DMS153 treated with DMSO at 0.1 percent for 48 hours (cell line): ENCODE measurements around the gene FANCC.

ENCODE experiments used
- DNase-seq: peaks from one replicate; lab custom pipeline; 2025; ENCODE audit not compliant: unreplicated experiment; lab: John Stamatoyannopoulos, UW

Gene FANCC, protein sequence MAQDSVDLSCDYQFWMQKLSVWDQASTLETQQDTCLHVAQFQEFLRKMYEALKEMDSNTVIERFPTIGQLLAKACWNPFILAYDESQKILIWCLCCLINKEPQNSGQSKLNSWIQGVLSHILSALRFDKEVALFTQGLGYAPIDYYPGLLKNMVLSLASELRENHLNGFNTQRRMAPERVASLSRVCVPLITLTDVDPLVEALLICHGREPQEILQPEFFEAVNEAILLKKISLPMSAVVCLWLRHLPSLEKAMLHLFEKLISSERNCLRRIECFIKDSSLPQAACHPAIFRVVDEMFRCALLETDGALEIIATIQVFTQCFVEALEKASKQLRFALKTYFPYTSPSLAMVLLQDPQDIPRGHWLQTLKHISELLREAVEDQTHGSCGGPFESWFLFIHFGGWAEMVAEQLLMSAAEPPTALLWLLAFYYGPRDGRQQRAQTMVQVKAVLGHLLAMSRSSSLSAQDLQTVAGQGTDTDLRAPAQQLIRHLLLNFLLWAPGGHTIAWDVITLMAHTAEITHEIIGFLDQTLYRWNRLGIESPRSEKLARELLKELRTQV

DNA sequence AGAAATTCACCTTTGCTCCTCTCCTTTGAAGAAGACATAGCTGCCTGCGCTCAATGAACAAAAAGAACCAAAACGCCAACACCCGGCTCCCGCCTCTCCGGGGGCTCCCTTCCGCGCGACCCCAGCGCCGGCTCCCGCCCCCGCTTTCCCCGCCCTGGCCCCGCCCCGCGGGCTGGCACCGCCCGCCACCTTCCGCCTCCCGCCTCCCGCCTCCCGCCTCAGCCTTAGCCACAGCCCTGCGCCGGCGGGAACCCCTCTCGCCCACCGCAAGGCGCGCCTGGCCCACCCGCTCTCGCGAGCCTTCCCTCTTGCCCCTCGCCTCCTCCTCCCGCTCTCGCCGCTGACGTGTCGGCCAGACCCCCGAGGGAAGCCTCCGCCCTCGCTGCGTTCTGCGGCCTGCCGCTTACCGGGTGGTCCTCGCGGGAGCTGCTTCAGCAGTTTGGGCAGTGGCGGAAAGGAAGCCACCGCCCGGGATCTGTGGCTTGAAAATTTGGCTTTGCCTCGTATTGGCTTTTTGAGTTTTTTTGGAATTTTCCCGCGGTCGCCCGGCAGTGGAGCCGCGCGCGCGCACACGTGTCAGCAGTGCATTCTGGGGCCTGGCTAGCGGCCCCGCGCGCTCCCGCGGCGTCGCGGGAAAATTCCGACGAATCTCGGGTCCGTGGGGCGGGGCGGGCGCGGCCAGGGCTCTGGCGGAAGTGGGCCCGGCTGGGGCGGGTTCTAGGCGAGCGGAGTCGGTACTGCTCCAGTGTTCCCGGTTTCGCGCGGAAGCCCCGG is at the start of gene FANCC:
TSS of gene FANCC (minus strand) at position 591 of the 774 bp plus-strand sequence. CDS start 68,418 bp downstream, outside the sequence.
- DNase-seq = peak; percentile 87

GRCh38 chr9:95366731-95367325 is 49.3 kb upstream of the FANCC start:
- DNase-seq = no peak

DNA sequence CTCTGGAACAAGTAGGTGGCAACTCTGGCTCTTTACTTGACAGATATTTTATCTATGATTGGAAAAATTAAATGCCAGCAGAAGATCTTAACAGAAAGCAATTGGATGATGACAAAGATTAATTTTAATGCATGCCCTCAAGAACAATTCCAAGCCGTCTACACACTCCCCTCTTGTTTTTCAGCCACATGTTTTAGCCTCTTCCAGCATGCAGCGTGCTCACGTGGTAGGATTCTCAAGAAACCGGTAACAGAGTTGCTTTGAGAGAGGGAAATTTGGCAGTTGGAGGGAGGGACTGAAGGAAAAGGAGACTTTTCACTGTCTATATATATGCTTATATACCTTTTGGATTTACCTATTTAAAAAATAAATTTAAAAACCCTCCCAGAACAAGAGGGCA is 48.3 kb upstream of the FANCC start:
- DNase-seq = no peak

DNA sequence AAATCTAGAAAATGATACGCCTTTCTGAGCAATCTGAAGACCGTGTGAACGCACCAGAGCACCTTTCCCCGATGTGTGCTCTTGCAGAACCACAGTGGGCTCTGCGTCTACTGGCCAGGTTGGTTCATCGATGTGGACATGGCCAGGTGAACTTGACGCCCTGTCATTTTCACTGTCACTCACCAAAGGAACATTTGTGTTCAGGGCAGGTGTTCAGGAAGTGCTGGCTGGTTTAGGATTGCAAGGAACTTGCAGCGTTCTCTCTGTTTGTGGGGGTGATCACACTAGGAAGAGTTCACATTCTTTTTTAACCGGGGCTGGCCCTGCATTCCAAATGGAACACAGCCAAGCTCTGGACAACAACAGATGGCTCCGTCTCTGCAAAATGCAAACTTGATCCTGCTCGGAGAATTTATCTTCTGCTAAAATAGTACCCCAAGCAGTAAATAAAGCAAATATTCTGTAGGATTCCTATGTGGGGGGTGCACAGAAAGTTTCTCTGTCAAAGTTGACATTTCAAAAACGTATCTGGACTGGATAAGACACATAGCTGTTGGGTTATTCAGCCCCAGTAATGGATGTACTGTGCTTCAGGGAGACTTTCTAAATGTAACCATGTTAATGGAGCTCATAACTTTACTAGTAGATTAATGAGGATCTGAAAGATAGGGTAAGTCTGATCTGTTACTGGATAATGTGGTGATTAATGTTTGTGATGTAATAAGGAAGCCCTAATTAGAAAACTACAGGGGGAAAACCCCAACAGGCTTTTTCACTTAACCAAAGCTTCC is 45.7 kb upstream of the FANCC start:
- no peak for DNase-seq

GRCh38 chr9:95360866-95361265 is 43.4 kb upstream of the FANCC start:
- no peak for DNase-seq

GRCh38 chr9:95357316-95357715 is 39.8 kb upstream of the FANCC start:
- no peak for DNase-seq

GRCh38 chr9:95355500-95355899 is 38.0 kb upstream of the FANCC start:
- no peak for DNase-seq

- no peak for DNase-seq
Measured at GRCh38 chr9:95351051-95351450, 33.5 kb upstream of the FANCC start.

- DNase-seq = no peak
Measured at GRCh38 chr9:95350266-95350665, 32.8 kb upstream of the FANCC start.

- peak; percentile 6 for DNase-seq
Measured at GRCh38 chr9:95349091-95350038, 31.9 kb upstream of the FANCC start.

DNA sequence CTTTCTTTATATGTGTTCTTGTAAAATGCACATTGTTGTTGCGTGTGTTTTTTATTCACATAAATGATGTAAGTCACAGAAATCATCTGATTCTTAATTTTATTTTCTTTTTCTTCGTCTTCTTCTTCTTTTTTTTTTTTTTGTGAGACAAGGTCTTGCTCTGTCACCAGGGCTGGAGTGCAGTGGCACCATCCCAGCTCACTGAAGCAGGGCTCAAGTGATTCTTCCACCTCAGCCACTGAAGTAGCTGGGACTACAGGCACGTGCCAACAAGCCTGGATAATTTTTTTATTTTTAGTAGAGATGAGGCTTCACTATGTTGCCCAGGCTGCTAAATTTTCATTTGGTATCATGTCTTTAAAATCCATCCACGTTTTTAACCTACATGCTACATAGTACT is 28.5 kb upstream of the FANCC start:
- DNase-seq = no peak

DNA sequence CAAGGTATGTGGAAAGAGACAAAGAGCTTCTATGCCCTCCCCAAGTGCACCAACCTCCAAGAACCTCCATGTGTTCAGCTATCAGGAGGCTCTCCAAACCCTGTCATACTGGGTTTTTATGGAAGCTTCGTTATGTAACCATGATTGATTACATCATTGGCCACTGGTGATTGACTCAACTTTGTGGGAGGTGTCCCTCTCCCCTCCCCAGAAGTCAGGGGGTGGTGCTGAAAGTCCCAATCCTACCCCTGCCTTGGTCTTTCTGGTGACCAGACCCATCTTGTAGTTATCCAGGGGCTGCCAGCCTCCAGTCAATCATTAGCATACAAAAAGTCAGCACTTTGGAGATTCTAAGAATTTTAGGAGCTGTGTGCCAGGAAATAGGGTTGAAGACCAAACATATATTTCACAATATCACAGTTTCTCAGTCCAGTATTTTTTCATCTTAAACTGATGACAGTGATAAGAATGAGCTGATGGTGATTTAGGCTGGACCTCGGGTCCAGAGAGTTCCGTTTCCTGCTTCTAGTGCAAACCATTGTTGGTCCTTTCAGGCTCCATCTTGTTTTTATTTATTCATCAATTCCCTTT is 27.3 kb upstream of the FANCC start:
- no peak for DNase-seq

GRCh38 chr9:95343725-95344287 is 26.3 kb upstream of the FANCC start:
- no peak for DNase-seq

GRCh38 chr9:95342571-95342970 is 25.1 kb upstream of the FANCC start:
- DNase-seq = no peak

GRCh38 chr9:95341293-95341962 is 23.9 kb upstream of the FANCC start:
- DNase-seq = no peak

- no peak for DNase-seq
Measured at GRCh38 chr9:95338243-95338642, 20.7 kb upstream of the FANCC start.

- DNase-seq = no peak
Measured at GRCh38 chr9:95336281-95336680, 18.8 kb upstream of the FANCC start.

DNA sequence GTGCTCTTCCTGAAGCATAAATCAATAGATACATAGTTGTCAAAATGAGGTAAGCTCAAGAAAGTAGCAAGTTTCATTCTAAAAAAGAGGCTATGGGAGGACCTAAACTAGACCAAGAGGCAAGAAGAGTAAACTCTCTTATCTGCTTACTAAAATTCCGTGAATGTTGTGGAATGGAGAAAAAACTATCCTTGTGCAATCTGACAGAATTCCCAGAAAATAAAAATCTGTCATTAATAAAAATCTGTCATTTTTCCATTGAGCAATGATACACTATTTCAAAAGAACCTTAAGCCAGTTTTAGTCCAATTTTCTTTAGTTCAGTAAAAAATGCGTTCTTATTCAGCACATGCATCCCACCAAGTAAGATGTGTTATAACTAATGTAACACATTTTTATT is 15.9 kb upstream of the FANCC start:
- no peak for DNase-seq
